Left cardiac atrium (tissue), 4 donors: ENCODE data around the gene TRIM26. TPM values are rescaled to one million over a fixed set of nuclear protein-coding genes. Genes with fewer than 3 reads are reported as not detected.
"Not testable (repeated sequence)": the region's sequence is repeated elsewhere in the genome, so short reads cannot be mapped to it uniquely, and the experiment has no call there.

Source experiments
- ATAC-seq, 2 donors: fragments of 200-7000 bp; cut with Tn5 transposase; one replicate each; pipeline ENCODE4 v1.9.1; 2020; ENCODE audit warnings: mild to moderate bottlenecking in 2 of 2, moderate library complexity in 2 of 2
- DNase-seq: peaks from one replicate; pipeline ENCODE4 v3.0.0-alpha.2; 2020
- intact Hi-C, 2 donors: fragments of 100-400 bp; cut with DNase I; formaldehyde crosslinking; loops; one replicate each; pipeline versions ENCODE4 v1.14.1 to v1.15.1; 2022 to 2023
- total RNA-seq, 2 donors: library from RNA; stranded (reverse); fragmentation: NEBNext Ultra II Directional; extraction: Animal tissue kit (Norgen Biotek cat#: 25700); gene quantifications; one replicate each; pipeline ENCODE4 v1.2.1, GENCODE V29; 2021
- donor health status: DM: no; HTN: yes; CAD: no.
- donor health status: DM: no; HTN: yes; CAD: no; lungs with severe emphysema.
- donor health status: DM: yes; HTN: yes; CAD: no.
- donor health status: Dilated cardiomyopathy.

The TRIM26 gene
- total RNA-seq, 2 donors from 2014 or later = 22.1 to 24.1 TPM

DNA sequence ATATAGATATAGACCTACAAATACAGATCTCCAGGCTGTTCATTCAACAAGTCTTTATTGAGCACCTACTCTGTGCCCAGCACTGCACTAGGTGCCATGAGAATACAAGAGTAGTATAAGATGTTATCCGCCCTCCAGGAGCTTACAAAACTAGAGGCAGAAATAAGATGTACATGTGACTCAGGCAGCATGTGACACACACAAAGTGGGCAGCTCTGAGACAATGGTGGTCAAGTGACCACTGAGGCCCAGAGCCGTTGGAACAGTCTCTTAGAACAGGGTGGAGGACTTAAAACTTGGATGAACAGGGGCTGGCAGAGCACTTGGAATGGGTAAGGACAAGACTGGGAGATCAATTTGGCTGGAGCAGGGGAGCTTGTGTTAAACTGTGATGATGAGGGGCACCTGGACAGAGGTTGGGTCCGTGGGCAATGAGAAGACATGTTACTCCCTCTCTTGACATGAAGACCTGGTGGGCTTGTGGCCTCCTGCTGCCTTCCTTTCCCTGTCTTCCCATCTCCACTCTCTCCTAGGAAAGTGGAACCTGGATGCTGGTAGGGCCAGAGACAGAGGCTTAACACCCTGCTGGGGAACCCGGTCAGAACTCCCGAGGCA, 28.7 kb downstream of the TRIM26 start:
- no peak for ATAC-seq
- intact Hi-C loops = no loop called here
- no peak for DNase-seq

DNA sequence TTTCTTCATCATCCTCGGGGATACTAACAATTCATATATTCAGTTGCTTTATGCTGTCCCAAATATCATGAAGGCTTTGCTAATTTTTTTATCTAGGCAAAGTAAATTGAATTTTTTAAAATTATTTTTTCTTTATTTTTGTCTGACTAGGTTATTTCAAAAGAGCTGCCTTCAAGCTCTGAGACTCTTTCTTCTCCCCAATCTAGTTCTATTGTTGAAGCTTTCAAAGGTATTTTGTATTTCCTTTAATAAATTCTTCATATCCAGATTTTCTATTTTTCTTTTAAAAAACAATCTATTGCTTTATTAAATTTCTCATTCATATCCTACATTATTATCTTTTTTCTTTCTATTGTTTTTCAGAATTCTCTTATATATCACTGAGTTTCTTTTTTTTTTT, 33.1 kb downstream of the TRIM26 start:
- intact Hi-C loops = no loop called here
- DNase-seq (no peak), ATAC-seq (no peak)

DNA sequence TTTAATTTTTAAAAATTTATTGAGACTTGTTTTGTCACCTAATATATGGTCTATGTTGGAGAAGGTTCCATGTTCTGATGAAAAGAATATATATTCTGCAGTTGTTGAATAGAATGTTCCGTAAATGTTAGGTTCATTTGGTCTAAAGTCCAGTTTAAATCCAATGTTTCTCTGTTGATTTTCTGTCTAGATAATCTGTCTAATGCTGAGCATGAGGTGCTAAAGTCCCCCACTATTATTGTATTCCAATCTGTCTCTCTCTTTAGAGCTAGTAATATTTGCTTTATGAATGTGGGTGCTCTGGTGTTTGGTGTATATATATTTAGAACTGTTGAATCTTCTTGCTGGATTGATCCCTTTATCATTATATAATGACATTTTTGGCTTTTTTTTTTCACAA, 34.4 kb downstream of the TRIM26 start:
- intact Hi-C loops = loop anchor here in 1 of 2 donors (10.0 kb wide), 1 partner anchor 64 kb away; the partner anchor contains the start of gene TRIM31
- no peak for DNase-seq
- ATAC-seq = no peak

DNA sequence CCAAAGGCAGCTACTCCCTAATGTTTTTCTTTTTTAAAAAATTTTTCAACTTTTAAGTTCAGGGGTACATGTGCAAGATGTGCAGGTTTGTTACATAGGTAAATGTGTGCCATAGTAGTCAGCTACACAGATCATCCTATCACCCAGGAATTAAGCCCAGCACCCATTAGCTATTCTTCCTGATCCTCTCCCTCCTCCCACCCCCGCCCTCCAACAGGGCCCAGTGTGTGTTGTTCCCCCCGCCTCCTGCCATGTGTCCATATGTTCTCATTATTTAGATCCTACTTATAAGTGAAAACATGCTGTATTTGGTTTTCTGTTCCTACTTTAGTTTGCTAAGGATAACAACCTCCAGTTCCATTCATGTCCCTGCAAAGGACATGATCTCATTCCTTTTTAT, 37.4 kb downstream of the TRIM26 start:
- intact Hi-C loops = loop anchor here in 1 of 2 donors (10.0 kb wide), 1 partner anchor 61 kb away; the partner anchor contains the start of gene TRIM31
- ATAC-seq = no peak
- no peak for DNase-seq

DNA sequence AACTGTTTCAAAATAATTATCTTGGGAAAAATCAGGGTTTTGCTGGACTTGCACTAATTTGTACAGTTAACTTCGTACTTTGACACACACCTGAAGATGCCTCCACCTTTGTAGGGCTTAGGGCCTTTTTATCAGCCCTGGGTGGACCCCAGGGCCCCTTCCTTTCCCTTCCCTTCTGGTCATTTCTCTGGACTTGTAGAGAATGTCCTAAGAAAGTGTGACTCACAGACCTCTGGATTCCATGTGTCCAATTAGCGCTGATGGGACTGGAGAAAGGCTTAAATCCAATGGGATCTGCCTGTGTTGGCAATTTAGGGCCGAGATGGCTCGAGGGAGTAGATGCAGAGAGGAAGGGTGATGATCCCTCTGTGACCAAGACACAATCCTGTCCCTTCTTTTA, 40.5 kb downstream of the TRIM26 start:
- no peak for DNase-seq
- intact Hi-C loops = loop anchor here in 1 of 2 donors (10.0 kb wide), 1 partner anchor 58 kb away; the partner anchor contains the start of gene TRIM31

DNA sequence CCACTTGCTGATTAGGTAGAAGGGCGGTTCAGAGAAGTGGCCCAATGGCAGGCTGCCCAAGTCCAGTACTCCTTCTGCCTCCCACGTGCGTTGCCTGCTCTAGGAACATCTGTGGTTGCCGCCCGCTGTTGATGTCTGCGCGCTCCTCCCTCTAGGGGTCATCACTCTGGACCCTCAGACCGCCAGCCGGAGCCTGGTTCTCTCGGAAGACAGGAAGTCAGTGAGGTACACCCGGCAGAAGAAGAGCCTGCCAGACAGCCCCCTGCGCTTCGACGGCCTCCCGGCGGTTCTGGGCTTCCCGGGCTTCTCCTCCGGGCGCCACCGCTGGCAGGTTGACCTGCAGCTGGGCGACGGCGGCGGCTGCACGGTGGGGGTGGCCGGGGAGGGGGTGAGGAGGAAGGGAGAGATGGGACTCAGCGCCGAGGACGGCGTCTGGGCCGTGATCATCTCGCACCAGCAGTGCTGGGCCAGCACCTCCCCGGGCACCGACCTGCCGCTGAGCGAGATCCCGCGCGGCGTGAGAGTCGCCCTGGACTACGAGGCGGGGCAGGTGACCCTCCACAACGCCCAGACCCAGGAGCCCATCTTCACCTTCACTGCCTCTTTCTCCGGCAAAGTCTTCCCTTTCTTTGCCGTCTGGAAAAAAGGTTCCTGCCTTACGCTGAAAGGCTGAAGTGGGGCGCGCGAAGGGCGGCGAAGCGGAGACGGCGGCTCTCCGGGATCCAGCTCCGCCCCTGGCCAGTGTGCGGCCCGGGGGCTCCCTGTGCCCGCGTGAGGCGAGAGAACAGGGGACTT, 41.3 kb downstream of the TRIM26 start:
- intact Hi-C loops = loop anchor here in 1 of 2 donors (10.0 kb wide), 1 partner anchor 57 kb away; the partner anchor contains the start of gene TRIM31
- no peak for DNase-seq
- peak in 1 of 2 donors; percentile 46 for ATAC-seq

More for the DNA sequence above, 40.5 kb downstream of the TRIM26 start:
- no peak for ATAC-seq

DNA sequence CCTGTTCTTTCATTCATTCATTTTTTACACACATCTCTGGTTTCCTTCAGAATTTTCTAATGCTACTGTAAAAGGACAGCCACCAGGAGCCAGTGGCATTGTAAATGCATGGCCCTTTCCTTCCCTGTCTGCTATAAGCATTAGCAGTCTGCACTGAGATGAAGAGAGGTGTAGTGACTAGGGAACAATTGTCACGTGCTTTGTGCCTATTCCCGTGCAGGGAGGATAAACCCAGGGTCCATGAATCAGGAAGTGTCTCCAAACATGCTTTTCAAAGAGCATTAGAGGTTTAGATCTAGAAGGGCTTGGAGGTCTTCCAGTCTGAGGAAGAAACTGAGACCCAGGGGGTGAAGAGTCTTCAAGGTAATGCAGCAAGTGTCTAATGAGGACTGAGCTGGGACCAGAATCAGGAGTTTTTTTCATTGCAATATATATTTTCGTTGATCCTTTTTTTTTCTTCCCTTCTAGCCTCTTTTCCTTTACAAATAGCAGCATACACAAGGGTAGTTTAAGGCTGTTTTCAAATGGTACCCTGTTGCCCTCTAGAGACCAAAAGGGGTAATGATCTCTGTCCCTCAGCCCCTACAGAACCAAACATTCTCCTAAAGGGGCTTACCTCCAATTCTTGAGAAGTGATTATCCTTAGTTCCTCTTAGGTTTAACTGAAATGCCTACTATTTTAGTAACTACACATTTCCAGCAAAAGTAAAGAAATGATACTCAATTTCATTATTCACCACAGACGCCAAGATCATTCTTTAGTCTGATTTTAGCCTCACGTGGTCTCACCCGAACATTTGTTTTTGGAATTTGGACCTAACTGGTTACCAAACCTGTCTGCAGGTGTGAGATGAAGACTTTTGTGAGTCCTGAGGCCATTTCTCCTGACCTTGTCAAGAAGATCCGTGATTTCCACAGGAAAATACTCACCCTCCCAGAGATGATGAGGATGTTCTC, 43.3 kb downstream of the TRIM26 start:
- DNase-seq (no peak), ATAC-seq (peak in 1 of 2 donors; percentile 79)
- intact Hi-C loops = loop anchor here in 1 of 2 donors (10.0 kb wide), 1 partner anchor 55 kb away; the partner anchor contains the start of gene TRIM31

DNA sequence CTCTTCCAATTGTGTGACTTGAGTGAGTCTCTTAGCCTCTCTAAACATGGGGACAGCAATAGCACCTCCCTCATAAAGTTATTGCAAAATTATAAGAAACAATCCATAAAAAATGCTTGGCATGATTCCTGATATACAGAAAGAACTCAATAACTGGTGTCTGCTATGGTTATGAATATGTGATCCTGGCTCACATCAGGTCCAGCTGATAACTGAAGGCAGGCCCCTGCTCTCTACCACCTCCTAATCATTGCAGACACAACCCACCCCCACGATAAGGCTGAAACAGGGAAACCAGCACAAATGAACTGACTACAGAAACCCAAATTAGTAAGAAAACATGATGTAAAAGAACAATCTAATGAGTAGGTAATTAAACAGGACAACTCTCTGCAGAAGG, 44.5 kb downstream of the TRIM26 start:
- intact Hi-C loops = no loop called here
- DNase-seq (no peak), ATAC-seq (no peak)

DNA sequence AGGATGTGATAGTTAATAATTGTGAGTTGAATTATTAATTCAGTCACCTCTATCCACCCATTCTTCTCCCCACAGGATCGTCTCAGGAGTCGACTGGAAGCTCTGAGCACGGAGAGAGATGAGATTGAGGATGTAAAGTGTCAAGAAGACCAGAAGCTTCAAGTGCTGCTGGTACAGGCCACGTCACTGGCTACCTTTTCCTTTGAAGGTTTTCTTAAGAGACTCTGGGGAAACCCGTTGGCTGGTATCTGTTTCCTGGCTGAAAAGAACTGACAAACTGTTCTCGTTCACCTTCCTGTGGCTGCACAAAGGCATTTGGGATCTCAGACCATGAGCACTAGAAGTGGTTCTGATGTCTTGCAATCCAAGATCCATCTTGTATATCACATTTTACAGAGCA, 46.1 kb downstream of the TRIM26 start:
- DNase-seq (no peak), ATAC-seq (no peak)
- intact Hi-C loops = no loop called here

DNA sequence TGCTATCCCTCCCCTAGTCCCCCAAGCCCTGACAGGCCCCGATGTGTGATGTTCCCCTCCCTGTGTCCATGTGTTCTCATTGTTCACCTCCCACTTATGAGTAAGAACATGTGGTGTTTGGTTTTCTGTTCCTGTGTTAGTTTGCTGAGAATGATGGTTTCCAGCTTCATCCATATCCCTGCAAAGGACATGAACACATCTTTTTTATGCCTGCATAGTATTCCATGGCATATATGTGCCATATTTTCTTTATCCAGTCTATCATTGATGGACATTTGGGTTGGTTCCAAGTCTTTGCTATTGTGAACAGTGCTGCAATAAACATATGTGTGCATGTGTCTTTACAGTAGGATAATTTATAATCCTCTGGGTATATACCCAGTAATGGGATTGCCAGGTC, 48.0 kb downstream of the TRIM26 start:
- ATAC-seq, DNase-seq, intact Hi-C loops: not testable (repeated sequence)

DNA sequence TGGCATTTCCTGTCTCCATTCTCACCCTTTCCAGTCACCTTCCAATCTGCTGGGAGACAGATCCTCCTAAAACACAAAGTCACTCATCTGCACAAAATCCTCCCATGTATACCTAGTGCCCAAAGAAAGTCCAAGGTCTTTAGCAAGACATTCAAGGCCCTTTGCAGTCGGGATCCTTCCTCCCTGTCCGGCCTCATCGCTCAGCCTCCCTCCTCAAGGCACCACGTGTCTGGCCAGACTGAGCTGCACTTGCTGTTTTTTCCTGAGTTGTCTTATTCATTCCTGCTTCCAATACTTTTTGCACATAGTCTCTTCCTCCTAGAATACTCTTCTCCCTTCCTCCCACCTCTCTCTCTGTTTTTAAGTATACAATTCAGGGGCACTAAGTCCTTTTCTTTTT, 48.5 kb downstream of the TRIM26 start:
- intact Hi-C loops = no loop called here
- ATAC-seq = no peak
- no peak for DNase-seq

DNA sequence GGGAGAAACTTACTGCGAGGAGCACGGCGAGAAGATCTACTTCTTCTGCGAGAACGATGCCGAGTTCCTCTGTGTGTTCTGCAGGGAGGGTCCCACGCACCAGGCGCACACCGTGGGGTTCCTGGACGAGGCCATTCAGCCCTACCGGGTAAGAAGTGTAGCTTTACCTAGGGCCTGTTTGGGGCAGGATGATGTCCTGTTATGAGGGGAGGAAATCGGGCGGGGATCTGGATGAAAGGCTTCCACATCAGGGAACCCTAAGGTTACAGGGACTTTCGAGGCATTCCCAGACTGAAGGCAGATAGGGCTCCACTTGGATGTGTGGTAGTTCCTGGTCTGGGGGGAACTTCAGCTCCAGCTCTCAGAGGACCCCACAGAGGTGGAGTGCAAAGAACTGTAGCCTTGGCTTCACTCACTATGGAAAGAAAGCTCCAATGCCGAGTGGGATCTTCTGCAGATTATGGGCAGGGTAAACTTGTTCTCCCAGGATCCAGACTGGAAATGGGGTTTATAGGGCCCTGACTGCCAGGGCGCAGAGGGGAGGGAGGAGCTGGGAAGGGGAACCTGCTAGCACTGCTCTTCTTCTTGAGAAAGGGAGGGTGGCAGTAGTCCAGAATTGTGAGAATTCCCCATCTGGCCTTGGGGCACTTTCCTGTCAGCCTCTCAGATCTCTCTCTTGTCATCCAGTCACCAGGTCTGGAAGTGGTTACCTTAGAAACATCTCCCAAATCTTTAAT, 49.1 kb downstream of the TRIM26 start:
- intact Hi-C loops = no loop called here
- ATAC-seq (no peak), DNase-seq (no peak)

DNA sequence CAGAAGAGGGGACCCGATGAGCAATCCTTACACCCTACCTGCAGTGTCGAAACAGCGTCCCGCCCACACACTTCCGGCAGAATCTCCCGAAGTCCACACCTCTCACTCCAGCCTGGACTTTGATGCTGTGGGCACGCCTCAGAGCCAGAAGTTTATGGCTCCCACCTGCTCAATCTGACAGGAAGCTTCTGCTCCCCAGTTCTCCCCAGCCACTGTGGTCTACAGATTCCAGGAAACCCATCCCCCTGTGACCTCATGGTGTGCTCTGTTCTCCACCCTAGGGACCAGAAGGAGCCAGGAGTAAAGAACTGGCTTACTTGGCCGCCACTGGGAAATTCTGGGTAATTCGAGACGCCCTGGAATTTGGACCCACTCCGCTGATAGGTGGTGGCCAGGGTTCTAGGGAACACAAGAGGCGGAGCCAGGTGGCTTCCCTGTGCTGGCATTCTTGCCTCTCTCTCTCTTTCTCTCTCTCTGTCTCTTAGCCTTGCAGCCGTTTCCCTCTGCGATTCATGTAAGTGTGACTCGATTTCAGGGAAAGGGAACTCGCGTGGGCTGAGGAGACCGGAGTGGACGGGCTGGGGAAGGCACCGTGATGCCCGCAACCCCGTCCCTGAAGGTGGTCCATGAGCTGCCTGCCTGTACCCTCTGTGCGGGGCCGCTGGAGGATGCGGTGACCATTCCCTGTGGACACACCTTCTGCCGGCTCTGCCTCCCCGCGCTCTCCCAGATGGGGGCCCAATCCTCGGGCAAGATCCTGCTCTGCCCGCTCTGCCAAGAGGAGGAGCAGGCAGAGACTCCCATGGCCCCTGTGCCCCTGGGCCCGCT, 49.9 kb downstream of the TRIM26 start, which contains the start of gene TRIM15:
TSS of gene TRIM15 (plus strand) at position 457 of the 828 bp plus-strand sequence. CDS start at position 596, 139 bp downstream.
- intact Hi-C loops = no loop called here
- no peak for DNase-seq
- no peak for ATAC-seq

DNA sequence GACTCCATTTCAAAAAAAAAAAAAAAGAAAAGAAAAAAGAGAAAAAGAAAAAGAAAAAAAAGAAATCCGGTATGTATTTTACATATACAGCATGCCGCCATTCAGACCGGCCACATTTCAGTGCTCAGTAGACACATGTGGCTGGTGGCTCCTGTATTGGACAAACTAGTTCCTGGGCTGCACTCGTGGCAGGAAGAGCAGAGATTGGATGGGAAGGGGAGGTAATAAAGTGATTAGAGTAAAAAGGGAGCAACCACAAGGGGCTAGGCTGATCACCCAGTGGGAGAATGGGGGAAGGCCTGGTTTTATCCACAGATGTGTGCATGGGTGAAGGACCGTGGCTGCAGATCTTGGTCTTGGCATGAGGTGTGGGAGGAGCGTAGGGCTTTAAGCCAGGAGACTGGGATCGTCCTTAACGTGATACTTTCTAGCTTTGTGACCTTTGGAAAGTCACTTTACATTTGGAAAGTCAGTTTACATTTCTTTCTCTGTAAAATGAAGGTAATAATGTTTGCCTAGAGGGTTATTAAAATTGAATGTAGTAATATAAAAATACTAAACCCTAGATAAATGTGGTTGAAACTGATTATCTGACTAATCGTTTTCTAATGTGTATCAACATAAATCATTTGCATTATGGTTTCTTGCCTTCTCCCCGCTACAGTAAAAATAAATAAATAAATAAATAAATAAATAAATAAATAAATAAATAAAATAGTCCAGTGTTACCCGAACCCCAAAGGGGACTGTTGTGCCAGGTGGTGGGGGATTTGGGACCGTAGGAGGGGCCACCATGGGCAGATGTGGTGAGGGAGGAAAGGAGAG, 50.7 kb downstream of the TRIM26 start:
- ATAC-seq = no peak
- DNase-seq = no peak
- intact Hi-C loops = no loop called here

DNA sequence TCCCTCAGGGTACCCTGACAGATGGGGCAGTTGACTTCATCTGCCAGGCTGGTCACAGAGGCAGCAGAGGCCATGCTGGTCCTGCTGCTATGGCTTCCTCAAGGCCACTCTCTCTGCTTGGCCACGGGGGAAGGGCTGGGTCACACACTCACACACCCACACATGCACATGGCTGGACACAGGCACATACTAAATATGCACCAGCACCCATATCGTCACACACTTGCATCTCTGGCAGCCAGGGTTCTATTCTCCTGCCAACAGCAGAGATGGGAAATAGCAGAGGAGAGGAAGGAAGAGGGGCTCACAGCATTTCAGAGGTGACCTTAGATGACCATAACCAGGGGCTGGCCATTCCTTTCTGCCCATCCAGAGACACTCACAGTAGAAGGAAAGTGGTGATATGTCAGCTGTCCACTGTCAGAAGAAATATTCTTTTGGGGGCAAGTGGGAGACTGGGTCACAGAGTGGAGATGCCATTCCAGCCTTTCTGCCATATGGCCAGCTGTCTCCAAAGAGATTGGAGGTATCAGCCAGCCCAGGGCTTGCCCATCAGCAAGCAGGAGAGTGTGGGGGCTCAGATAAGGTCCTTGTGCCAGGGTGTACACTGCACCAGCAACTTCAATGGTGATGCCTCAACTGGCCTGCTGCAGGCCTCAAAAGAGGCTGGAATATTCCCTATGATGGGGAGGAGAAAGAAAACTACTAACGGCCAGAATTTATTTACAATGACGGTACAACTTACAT, 52.2 kb downstream of the TRIM26 start, which contains the start of gene TRIM10:
TSS of gene TRIM10 (minus strand) at position 427 of the 747 bp plus-strand sequence. CDS start at position 74, 353 bp downstream.
- ATAC-seq = no peak
- intact Hi-C loops = no loop called here

More for the DNA sequence above, 52.2 kb downstream of the TRIM26 start, which contains the start of gene TRIM10:
- DNase-seq = no peak
